CD4-positive, alpha-beta memory T cell (primary cell): ENCODE data around the gene CD4. TPM values are rescaled to one million over a fixed set of nuclear protein-coding genes. Genes with fewer than 3 reads are reported as not detected.

Experiments used
- CTCF ChIA-PET: fragments of 350-600 bp; sonication (Branson Sonifier 250); formaldehyde crosslinking; loops from one replicate; lab custom pipeline; 2021; ENCODE audit warnings: inconsistent platforms; ENCODE audit not compliant: partially characterized antibody; lab: Charles Lee
- POLR2A ChIA-PET: fragments of 350-600 bp; sonication (Branson Sonifier 250); formaldehyde crosslinking; loops from one replicate; lab custom pipeline; 2021; ENCODE audit not compliant: partially characterized antibody; lab: Charles Lee
- DNase-seq, 5 donors: peaks; one replicate each; pipeline versions ENCODE4 v3.0.0 to v3.0.0-alpha.2; 2020 to 2022; ENCODE audit warnings: mixed read lengths in 1 of 5
- H3K27ac ChIP-seq: one replicate; pipeline ENCODE4 v1.7.0; 2013; ENCODE audit warnings: low read depth, low read length
- H3K27me3 ChIP-seq: 2 replicates; pipeline ENCODE4 v1.7.0; 2013; ENCODE audit warnings: mild to moderate bottlenecking, low read length, moderate library complexity; ENCODE audit not compliant: insufficient read depth
- H3K36me3 ChIP-seq: 2 replicates; pipeline ENCODE4 v1.7.0; 2013; ENCODE audit warnings: mild to moderate bottlenecking, low read length, moderate library complexity; ENCODE audit not compliant: insufficient read depth
- H3K4me1 ChIP-seq: 2 replicates; pipeline ENCODE4 v1.7.0; 2013; ENCODE audit warnings: mild to moderate bottlenecking, low read length, moderate library complexity; ENCODE audit not compliant: insufficient read depth
- H3K4me3 ChIP-seq, 2 donors: one replicate each; pipeline ENCODE4 v1.7.0; 2013; ENCODE audit warnings: low read length in 2 of 2, mild to moderate bottlenecking in 1 of 2
- H3K9me3 ChIP-seq, 2 donors: one replicate each; pipeline ENCODE4 v1.7.0; 2013; ENCODE audit warnings: low read length in 2 of 2, control low read depth in 1 of 2; ENCODE audit not compliant: control insufficient read depth in 1 of 2
- H3K27ac Mint-ChIP-seq, 7 donors: one replicate each; pipeline ENCODE4 v1.8.0; 2020 to 2021; ENCODE audit warnings: mixed read lengths in 7 of 7, mild to moderate bottlenecking in 6 of 7, inconsistent platforms in 3 of 7, moderate library complexity in 3 of 7
- H3K27me3 Mint-ChIP-seq, 2 donors: one replicate each; pipeline ENCODE4 v1.8.0; 2020 to 2021; ENCODE audit warnings: mixed read lengths in 2 of 2
- H3K36me3 Mint-ChIP-seq, 2 donors: one replicate each; pipeline ENCODE4 v1.8.0; 2020 to 2021; ENCODE audit warnings: mixed read lengths in 2 of 2, inconsistent platforms in 1 of 2, mild to moderate bottlenecking in 1 of 2
- H3K4me1 Mint-ChIP-seq, 4 donors: one replicate each; pipeline ENCODE4 v1.8.0; 2020 to 2021; ENCODE audit warnings: mixed read lengths in 4 of 4, mild to moderate bottlenecking in 1 of 4
- H3K4me3 Mint-ChIP-seq, 8 donors: one replicate each; pipeline ENCODE4 v1.8.0; 2020 to 2021; ENCODE audit warnings: mixed read lengths in 8 of 8, mild to moderate bottlenecking in 7 of 8, moderate library complexity in 6 of 8, inconsistent platforms in 3 of 8
- H3K9me3 Mint-ChIP-seq, 8 donors: one replicate each; pipeline ENCODE4 v1.8.0; 2020 to 2021; ENCODE audit warnings: mixed read lengths in 8 of 8, mild to moderate bottlenecking in 5 of 8, inconsistent platforms in 3 of 8, moderate library complexity in 1 of 8
- intact Hi-C: fragments of 100-400 bp; cut with micrococcal nuclease; formaldehyde crosslinking; loops from one replicate; pipeline ENCODE4 v1.15.1; 2023
- polyA plus RNA-seq, 2 donors: library from polyadenylated mRNA; unstranded; fragments of 300-500 nt; fragmentation: Illumina TruSeq; gene quantifications; one replicate each; pipeline ENCODE4 v1.2.3, GENCODE V29; 2021
- total RNA-seq, 2 experiments: library from RNA; stranded (reverse); gene quantifications; one replicate each; pipeline ENCODE4 v1.2.3, GENCODE V29; 2021

The CD4 gene
- total and polyA plus RNA-seq, 4 experiments from 2014 or later = 251 to 456 (median 288) TPM

DNA sequence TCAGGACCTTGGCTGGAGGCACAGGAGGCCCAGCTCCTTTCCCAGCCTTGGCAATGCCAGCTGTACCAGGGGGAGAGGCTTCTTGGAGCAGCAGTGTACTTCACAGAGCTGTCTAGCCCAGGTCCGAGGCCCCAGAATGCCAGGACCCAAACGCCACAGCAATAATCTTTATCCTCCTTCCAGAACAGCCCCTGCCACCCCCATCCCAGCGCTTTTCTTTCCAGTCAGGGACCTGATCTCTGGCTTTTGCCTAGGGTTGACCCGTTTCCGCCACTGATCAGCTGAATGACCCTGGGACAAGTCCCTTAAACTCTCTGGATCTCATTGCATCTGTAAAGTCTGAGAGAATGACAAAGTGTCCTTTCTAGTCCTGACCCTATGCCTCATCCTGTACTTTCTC lies 11.9 kb upstream of the CD4 start:
- H3K27ac ChIP-seq = no peak overlapping the region
- H3K36me3 ChIP-seq = no peaks in the 10 kb centered on the region
- no peak overlapping the region for H3K4me3 ChIP-seq
- ChIA-PET CTCF (interaction anchor here (1.1 to 28.3 kb wide), 7 partner anchors 9 to 175 kb away, joined by 3 to 343 read pairs (median 19); partner anchors contain the start of genes CD4, GPR162, MLF2 and P3H3), POLR2A (interaction anchor here (1.0 to 3.5 kb wide), 4 partner anchors 11 to 24 kb away, joined by 3 to 22 read pairs (median 12); partner anchors contain the start of genes CD4, MLF2 and PTMS)
- Mint-ChIP-seq H3K27ac (peak overlapping the region in 4 of 7 donors; percentile 7 to 40 (median 23)), H3K4me1 (peaks cover 22 to 65% (median 45%) of the 10 kb centered on the region in 4 donors), H3K9me3 (peaks cover 0 to 3% (median 0%) of the 10 kb centered on the region in 8 donors), H3K36me3 (peaks cover 0 to 3% of the 10 kb centered on the region in 2 donors), H3K27me3 (peaks cover 6 to 25% of the 10 kb centered on the region in 2 donors), H3K4me3 (no peak overlapping the region)
- H3K4me1 ChIP-seq = peaks cover 39% of the 10 kb centered on the region
- DNase-seq = no peak
- peaks cover 17% of the 10 kb centered on the region for H3K27me3 ChIP-seq
- intact Hi-C loops = no loop called here
- no peaks in the 10 kb centered on the region for H3K9me3 ChIP-seq

DNA sequence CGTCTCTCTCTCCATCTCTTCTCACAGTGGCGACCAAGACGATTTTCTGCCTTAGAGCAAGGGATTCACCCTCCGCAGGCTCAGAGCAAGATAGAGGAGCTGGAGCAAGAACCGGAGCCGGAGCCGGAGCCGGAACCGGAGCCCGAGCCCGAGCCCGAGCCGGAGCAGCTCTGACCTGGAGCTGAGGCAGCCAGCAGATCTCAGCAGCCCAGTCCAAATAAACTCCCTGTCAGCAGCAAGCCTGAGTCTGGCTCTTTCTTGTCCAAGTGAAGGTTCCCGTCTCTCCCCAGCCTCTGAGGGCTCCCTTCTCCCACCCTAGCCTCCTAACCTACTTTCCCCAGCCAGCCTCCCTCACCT lies 11.1 kb upstream of the CD4 start:
- Mint-ChIP-seq H3K9me3 (peaks cover 0 to 3% (median 0%) of the 10 kb centered on the region in 8 donors), H3K27ac (peak overlapping the region; percentile 49 to 98 (median 90)), H3K36me3 (peaks cover 0 to 3% of the 10 kb centered on the region in 2 donors), H3K4me1 (peaks cover 21 to 62% (median 42%) of the 10 kb centered on the region in 4 donors), H3K4me3 (peak overlapping the region; percentile 67 to 97 (median 86)), H3K27me3 (peaks cover 6 to 24% of the 10 kb centered on the region in 2 donors)
- no peak for DNase-seq
- intact Hi-C loops = loop anchor here (2.0 kb wide), 1 partner anchor 215 kb away; no protein-coding TSS in a partner anchor
- Histone ChIP-seq H3K27ac (peak overlapping the region; percentile 6), H3K9me3 (no peaks in the 10 kb centered on the region), H3K4me3 (peak overlapping the region in 1 of 2 donors; percentile 58), H3K4me1 (peaks cover 31% of the 10 kb centered on the region), H3K27me3 (peaks cover 9% of the 10 kb centered on the region), H3K36me3 (no peaks in the 10 kb centered on the region)
- ChIA-PET CTCF (interaction anchor here (0.6 to 28.3 kb wide), 19 partner anchors 8 to 215 kb away, joined by 3 to 343 read pairs (median 4); partner anchors contain the start of genes CD4, COPS7A, GPR162 and MLF2), POLR2A (interaction anchor here (0.6 to 3.5 kb wide), 8 partner anchors 10 to 175 kb away, joined by 3 to 22 read pairs (median 4); partner anchors contain the start of genes CD4, MLF2, PTMS and ZNF384)

DNA sequence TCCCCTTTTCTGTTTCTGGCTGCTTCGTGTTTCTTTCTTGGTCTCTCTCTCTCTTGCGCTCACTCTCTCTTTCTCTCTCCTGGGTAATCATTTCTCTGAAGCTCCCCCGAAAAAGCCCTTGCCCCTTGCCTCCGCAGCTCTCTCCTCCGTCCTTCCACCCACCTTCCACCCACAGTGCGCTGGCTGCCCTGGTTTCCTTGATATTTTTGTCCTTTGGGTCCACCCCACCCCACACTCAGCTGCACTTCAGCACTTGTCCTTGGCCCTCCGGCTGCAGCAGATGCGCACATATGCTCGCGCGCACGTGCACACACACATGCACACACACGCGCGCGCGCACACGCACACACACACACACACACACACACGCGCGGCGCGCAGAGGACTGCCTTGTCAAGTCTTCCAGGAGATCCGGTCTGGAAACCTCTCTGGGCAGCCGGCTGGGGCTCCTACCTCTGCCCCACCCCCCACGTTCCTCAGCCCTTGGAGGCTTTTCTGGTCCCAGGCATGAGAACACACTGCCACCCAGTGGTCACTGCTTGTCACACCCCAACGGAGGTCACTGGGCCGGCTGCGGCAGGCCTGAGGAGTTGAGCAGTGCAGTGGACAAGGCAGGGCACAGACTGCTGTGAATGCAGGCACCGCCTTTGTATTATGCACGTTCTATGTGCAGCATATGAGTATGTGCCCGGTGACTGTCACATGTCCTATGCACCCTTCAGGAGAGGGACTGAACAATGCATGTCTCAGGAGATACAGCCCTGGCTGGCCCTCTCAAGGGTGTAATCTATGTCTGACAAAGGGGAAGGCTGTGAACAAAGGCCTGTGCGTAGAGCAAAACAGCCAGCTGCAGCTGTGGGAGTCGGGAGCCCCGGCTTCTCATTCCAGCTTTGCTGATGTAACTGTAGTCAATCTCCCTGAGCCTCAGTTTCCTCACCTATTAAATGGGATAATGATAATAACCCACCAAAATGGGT lies 10.5 kb upstream of the CD4 start:
- H3K36me3 Mint-ChIP-seq = peaks cover 0 to 3% of the 10 kb centered on the region in 2 donors
- peak overlapping the region; percentile 6 for H3K27ac ChIP-seq
- no peaks in the 10 kb centered on the region for H3K36me3 ChIP-seq
- peaks cover 6 to 21% of the 10 kb centered on the region in 2 donors for H3K27me3 Mint-ChIP-seq
- H3K27me3 ChIP-seq = peaks cover 6% of the 10 kb centered on the region
- no peaks in the 10 kb centered on the region for H3K9me3 ChIP-seq
- peak overlapping the region; percentile 67 to 97 (median 86) for H3K4me3 Mint-ChIP-seq
- intact Hi-C loops = loop anchor here (1.0 to 2.0 kb wide), 5 partner anchors 26 to 216 kb away; partner anchors contain the start of gene MLF2
- CTCF ChIA-PET = interaction anchor here (0.6 to 28.3 kb wide), 23 partner anchors 8 to 216 kb away, joined by 3 to 343 read pairs (median 4); partner anchors contain the start of genes CD4, COPS7A, GPR162 and MLF2
- POLR2A ChIA-PET = interaction anchor here (0.6 to 3.5 kb wide), 7 partner anchors 9 to 176 kb away, joined by 3 to 22 read pairs (median 3); partner anchors contain the start of genes CD4, MLF2, PTMS and ZNF384
- peaks cover 0 to 3% (median 0%) of the 10 kb centered on the region in 8 donors for H3K9me3 Mint-ChIP-seq
- DNase-seq = peak; percentile 84 to 90 (median 84)
- H3K4me3 ChIP-seq = peak overlapping the region in 1 of 2 donors; percentile 58
- H3K4me1 ChIP-seq = peaks cover 28% of the 10 kb centered on the region
- peaks cover 22 to 66% (median 45%) of the 10 kb centered on the region in 4 donors for H3K4me1 Mint-ChIP-seq
- H3K27ac Mint-ChIP-seq = peak overlapping the region; percentile 49 to 98 (median 90)

DNA sequence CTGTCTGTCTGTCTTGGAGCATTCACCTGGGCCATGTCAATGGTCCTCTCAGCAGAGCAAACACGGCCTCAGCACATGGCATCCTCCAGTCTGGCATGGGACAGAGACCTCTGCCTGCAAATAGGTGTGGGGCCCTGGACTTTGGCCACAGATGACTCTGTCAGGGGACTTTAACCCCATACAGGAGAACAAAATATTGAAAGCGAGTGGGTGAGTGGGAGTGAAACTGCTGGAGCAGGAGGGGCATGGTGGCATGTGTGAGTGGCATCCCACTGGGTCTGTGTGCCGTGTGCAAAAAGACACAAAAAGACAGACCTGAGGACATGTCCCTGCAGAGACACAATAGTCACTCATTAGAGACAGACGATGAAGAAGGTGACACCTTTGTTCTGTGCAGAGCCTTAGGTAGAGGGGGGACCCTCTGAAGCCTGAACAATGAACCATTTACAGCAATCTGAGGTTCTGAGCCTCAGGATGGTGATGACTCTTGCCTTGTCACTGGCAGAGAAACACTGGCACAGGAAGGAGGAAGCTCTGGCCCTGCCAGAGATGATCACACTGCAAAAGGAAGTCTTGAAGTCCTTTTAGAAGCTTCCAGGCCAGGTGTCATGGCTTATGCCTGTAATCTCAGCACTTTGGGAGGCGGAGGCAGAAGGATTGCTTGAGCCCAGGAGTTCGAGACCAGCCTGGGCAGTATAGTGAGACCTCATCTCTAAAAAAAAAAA lies 9.5 kb upstream of the CD4 start:
- Mint-ChIP-seq H3K4me3 (peak overlapping the region in 1 of 8 donors; percentile 39), H3K4me1 (peaks cover 18 to 67% (median 41%) of the 10 kb centered on the region in 4 donors), H3K36me3 (peaks cover 0 to 3% of the 10 kb centered on the region in 2 donors), H3K27ac (peak overlapping the region in 6 of 7 donors; percentile 42 to 94 (median 71)), H3K9me3 (peaks cover 0 to 3% (median 0%) of the 10 kb centered on the region in 8 donors), H3K27me3 (peaks cover 2 to 12% of the 10 kb centered on the region in 2 donors)
- peaks cover 28% of the 10 kb centered on the region for H3K4me1 ChIP-seq
- H3K4me3 ChIP-seq = no peak overlapping the region
- no peaks in the 10 kb centered on the region for H3K27me3 ChIP-seq
- H3K36me3 ChIP-seq = no peaks in the 10 kb centered on the region
- intact Hi-C loops = loop anchor here (1.0 to 10.0 kb wide), 6 partner anchors 27 to 355 kb away; partner anchors contain the start of gene MLF2
- ChIA-PET POLR2A (interaction anchor here (1.1 to 5.2 kb wide), 5 partner anchors 9 to 27 kb away, joined by 3 to 26 read pairs (median 10); partner anchors contain the start of genes CD4, MLF2 and PTMS), CTCF (interaction anchor here (0.6 to 28.3 kb wide), 21 partner anchors 8 to 334 kb away, joined by 3 to 343 read pairs (median 5); partner anchors contain the start of genes CD4, COPS7A, GPR162 and LAG3)
- no peak overlapping the region for H3K27ac ChIP-seq
- H3K9me3 ChIP-seq = no peaks in the 10 kb centered on the region
- no peak for DNase-seq

DNA sequence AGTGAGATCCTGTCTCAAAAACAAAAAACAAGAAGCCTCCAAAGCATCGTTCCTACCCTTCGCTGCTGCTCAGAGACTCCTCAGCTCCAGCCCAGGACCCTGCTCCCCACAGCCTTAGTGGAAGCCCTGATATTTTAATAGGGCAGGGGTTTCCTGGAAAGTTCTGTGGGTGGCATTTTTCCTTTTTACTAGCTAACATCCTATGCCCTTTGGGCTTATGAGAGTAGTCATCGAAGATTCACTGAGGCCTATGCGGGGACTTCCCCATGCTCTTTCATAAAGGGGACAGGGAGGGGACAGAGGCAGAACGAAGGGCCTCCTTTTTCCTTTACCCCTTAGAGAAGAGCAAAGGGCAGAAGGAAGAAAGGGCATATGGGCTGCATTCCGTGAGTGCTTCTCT lies 8.8 kb upstream of the CD4 start:
- intact Hi-C loops = loop anchor here (10.0 kb wide), 1 partner anchor 356 kb away; no protein-coding TSS in a partner anchor
- POLR2A ChIA-PET = interaction anchor here (0.7 to 5.2 kb wide), 5 partner anchors 9 to 170 kb away, joined by 3 to 26 read pairs (median 10); partner anchors contain the start of genes CD4 and MLF2
- Histone ChIP-seq H3K4me1 (peaks cover 31% of the 10 kb centered on the region), H3K27ac (no peak overlapping the region), H3K9me3 (no peaks in the 10 kb centered on the region), H3K27me3 (no peaks in the 10 kb centered on the region), H3K36me3 (no peaks in the 10 kb centered on the region), H3K4me3 (no peak overlapping the region)
- peaks cover 0 to 7% of the 10 kb centered on the region in 2 donors for H3K27me3 Mint-ChIP-seq
- DNase-seq = no peak
- no peak overlapping the region for H3K4me3 Mint-ChIP-seq
- CTCF ChIA-PET = interaction anchor here (0.6 to 28.3 kb wide), 18 partner anchors 9 to 333 kb away, joined by 3 to 343 read pairs (median 4); partner anchors contain the start of genes CD4, COPS7A, GPR162 and LAG3
- H3K27ac Mint-ChIP-seq = peak overlapping the region in 4 of 7 donors; percentile 22 to 86 (median 59)
- H3K4me1 Mint-ChIP-seq = peaks cover 15 to 67% (median 39%) of the 10 kb centered on the region in 4 donors
- peaks cover 0 to 3% of the 10 kb centered on the region in 2 donors for H3K36me3 Mint-ChIP-seq
- peaks cover 0 to 3% (median 0%) of the 10 kb centered on the region in 8 donors for H3K9me3 Mint-ChIP-seq
